C1 segment of cervical spinal cord (tissue), 14 donors: Measurements from ENCODE around the gene DOLK.
A peak's percentile ranks its signal among the peaks of the same experiment; 100 is the strongest.
"Not testable (repeated sequence)": the region's sequence is repeated elsewhere in the genome, so short reads cannot be mapped to it uniquely, and the experiment has no call there.

Source experiments
- DNase-seq, 14 donors: peaks; one replicate each; lab custom pipeline; 2025; lab: John Stamatoyannopoulos, UW

DOLK gene

GRCh38 chr9:128947527-128948301 lies at the start of gene DOLK, which contains the start of gene NUP188:
TSS of gene DOLK (minus strand) at chr9:128947603. CDS start at chr9:128947303, 300 bp downstream.
TSS of gene NUP188 (plus strand) at chr9:128947699. CDS start at chr9:128947720, 21 bp downstream.
- DNase-seq = peak; percentile 69 to 97 (median 90)

GRCh38 chr9:128995791-128996190 lies 48.4 kb upstream of the DOLK start:
- DNase-seq = peak in 1 of 14 donors; percentile 26

DNA sequence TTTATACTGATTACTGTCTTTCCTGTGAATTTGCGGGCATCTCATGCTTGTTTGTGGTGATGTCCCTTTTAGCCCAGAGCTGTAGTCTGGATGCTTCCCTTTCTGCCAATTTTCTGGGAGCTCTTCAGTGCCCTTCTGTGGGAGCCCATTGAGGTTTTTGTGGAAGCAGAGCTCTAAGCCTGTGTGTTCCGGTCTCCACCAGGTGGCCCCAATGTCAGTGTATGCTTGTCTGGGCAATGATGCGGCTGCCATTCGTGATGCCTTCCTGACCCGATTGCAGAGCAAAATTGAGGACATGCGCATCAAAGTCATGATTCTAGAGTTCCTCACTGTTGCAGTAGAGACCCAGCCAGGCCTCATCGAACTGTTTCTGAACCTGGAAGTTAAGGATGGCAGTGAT lies 45.6 kb upstream of the DOLK start:
- peak in 9 of 14 donors; percentile 24 to 68 (median 54) for DNase-seq

GRCh38 chr9:128987805-128988204 lies 40.4 kb upstream of the DOLK start:
- peak in 2 of 14 donors; percentile 14 to 15 for DNase-seq

DNA sequence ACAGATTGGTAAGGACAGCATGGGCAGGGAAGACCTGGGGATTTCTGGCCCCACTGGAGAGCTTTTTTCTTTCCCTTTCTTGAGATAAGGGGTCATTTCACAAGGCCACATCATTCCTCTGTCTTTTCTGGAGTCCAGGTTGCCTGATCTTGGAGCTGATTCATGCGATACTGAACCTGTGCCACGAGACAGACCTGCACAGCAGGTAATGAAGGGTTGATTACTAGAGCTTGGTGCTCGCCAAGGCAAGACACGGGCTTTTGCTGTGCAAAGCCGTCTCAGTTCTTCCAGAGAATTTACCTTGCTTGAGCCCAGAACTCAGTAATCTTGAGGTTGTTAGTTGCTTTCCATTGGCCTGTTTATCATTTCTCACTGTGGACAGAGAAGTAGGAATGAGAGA lies 39.3 kb upstream of the DOLK start:
- peak in 1 of 14 donors; percentile 30 for DNase-seq

- DNase-seq = no peak
Measured at GRCh38 chr9:128983536-128983935, 36.1 kb upstream of the DOLK start.

DNA sequence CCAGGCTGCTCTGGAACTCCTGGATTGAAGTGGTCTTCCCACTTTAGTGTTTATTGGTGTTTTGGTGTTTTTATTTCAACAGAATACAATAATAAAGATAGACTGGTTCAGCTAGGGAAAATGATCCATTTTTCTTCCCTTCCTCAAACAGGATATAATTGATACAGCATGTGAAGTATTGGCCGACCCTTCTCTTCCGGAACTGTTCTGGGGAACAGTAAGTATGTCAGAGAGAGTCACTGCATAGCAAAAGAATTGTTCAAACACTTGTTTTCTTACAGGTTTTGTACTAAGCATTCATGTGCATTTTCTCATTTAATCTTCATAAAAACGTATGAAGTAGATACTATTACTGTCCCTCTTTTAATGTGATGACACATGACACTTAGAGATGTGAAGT lies 31.7 kb upstream of the DOLK start:
- DNase-seq = no peak

DNA sequence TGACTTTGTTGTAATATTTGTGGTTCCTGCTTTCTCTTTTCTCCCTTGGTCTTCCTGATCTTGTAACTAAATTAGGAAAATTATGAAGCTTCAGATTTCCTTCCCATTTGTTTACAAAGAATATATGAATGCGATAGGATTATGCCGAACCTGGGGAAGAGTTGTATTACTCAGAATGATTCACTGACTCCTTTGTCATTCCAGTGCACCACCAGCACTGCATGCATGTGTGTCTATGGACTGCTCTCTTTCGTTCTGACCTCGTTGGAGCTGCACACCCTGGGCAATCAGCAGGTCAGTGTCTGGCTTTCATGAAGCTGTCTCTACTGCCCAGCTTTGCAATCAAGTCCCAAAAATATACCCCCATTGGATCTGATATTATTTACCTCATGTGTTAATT lies 25.6 kb upstream of the DOLK start:
- no peak for DNase-seq

- DNase-seq = no peak
Measured at GRCh38 chr9:128969491-128969890, 22.1 kb upstream of the DOLK start.

GRCh38 chr9:128961403-128961802 lies 14.0 kb upstream of the DOLK start:
- DNase-seq = not testable (repeated sequence)

DNA sequence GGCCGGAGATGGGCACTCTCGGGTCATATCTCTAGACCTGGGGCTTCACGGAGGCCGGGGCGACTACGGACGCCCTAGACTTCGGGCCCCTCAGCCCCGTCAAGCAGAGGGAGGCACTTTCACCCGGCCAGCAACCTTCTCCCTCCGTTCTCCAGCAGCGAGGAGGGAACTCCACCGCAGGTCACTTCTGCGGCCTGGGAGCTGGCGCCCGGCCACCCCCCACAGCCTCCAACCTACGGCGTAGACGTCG lies 201 bp downstream of the DOLK start:
- DNase-seq = peak in 1 of 14 donors; percentile 41

- peak in 5 of 14 donors; percentile 24 to 73 (median 62) for DNase-seq
Measured at GRCh38 chr9:128946571-128947276, 679 bp downstream of the DOLK start.

- DNase-seq = no peak
Measured at GRCh38 chr9:128945798-128946501, 1.5 kb downstream of the DOLK start.

DNA sequence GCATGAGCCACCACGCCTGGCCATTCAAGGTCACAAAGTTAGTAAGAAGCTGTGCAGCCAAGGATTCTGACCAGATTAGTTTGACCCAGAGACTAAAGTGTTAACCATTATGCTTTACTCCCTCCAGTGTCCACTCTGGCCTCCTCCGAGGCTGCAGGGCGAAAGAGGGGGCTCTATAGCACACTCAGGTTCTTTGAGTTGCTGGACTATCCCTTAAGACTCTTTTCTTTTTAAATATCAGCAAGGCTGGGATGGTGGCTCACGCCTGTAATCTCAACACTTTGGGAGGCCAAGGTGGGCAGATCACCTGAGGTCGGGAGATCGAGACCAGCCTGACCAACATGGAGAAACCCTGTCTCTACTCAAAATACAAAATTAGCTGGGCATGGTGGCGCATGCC lies 2.4 kb downstream of the DOLK start:
- not testable (repeated sequence) for DNase-seq

DNA sequence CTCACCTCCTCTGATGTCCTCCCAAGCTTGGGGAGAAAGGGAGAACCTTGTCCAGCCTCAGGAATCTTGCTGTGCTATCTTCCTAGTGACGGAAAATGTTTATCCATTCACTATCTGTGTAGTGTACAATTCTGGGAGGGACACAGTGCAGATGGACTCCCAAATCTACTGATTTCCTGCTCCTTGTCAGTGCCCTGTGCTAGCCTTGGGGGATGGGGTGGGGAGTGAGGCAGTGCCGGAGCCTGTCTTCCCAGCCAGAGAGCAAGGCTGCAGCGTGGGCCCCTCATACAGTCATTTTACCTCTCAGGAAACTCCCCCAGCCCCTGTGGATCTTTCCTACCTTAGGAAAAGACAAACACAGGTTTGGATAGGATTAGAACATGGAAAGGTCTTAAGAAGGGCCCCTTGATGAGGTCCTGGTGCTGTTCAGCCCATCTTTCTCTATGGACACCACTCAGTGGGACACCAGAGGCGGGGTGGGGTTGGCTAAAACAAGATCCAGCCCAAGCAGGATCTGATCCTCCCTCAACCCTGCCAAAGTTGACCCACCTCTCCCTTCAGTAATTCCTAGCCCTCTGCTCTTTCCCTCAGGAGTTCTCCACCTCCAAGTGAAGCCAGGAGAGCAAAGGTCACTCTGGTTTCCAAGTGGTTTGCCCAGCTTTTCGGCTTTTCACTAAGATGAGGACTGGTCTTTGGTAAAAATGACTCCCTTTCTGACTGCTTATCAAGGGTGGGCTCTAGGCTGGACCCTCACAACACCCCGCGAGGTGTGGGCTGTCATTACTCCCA lies 3.4 kb downstream of the DOLK start:
- DNase-seq = no peak

DNA sequence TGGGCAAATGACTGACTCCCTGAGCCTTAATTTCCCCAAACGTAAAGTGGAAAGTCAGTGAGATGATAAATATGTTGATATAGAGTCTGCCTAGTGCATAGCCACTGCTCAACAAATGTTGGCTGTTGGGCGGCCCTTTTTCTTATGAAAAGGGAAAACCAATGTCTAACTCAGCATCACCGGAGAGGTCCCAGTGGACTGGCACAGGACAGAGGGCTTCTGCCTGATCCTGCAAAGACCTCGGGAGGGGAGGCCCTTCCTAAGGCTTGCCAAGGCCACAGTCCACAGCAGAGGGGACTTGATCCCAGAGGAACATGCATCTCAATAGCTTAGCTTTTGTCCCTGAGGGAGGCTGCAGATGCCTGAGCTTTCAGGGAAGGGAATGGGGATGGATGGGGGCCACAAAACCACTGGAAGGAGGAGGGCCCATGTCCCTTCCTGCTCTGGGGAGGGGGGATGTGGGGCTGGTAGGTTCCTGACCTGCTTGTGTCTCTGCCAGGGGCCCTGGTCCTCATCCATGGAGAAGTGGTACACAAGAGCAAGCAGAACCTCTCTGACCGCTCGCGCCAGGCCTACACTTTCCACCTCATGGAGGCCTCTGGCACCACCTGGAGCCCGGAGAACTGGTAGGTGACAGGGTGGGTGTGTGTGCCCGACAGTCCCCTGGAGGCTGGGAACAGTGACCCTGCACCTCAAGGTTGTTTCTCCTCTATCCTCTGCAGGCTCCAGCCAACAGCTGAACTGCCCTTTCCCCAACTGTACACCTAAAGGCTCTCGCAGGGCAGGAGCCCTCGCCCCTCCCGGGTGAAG lies 6.3 kb downstream of the DOLK start:
- DNase-seq = no peak

- DNase-seq = peak in 1 of 14 donors; percentile 19
Measured at GRCh38 chr9:128940271-128940921, 7.0 kb downstream of the DOLK start.

GRCh38 chr9:128937310-128938165 lies 9.9 kb downstream of the DOLK start:
- DNase-seq = no peak

DNA sequence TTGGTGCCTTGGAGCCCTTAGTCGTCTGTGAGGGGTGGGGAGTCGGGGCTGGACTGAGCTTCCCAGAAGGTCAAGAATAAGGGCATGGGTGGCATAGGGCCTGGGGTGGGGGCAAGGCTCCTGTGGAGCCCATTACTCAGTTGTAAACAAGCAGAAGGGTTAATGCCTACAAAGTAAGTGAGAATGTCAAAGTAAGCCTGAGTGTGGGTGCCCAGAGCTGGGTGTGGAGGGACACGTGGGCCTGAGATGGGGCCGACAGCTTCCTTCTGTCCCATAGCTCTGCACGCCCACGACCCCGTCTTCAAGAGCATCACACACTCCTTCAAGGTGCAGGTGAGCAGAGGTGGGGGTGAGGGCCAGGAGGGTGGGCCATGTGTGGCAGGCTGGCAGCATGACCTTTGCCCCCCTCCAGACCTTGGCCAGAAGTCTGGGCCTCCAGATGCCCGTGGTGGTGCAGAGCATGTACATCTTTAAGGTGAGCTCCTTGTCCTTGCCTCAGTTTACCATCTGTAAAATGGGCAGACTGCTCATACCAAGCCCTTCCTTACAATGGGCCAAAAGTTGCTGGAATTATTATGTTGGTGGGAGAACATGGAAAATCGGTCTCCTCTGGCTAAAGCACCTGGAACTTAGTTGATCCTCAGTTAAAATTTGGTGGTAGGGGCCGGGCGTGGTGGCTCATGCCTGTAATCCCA lies 11.1 kb downstream of the DOLK start:
- no peak for DNase-seq
